GM19239 (cell line): ENCODE results near the gene SLC4A5.
"Not testable (repeated sequence)": the region's sequence is repeated elsewhere in the genome, so short reads cannot be mapped to it uniquely, and the experiment has no call there.

Experiments used
- DNase-seq: peaks from one replicate; pipeline ENCODE4 v3.0.0; 2011; ENCODE audit warnings: low spot score; ENCODE audit not compliant: insufficient read length
- FAIRE-seq: peaks from 2 replicates; lab custom pipeline; 2011; peaks lifted over from hg19 to GRCh38; lab: Jason Lieb, UNC

Gene SLC4A5

DNA sequence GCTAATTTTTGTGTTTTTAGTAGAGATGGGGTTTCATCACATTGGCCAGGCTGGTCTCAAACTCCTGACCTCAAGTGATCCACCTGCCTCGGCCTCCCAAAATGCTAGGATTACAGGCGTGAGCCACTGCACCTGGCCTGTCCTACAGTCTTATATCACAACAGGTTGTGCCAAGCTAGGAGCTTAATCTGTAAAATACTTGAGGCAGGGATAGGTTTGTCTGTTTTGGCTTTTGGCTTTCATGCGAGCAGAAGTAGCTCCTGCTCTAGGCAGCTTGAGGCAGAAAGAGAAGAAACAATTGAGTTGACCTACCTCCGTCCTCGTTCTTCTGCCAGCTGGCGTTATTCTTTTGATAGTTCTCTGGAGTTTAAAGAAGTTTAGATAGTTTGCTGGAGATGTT, 127.4 kb downstream of the SLC4A5 start:
- DNase-seq, FAIRE-seq: not testable (repeated sequence)

DNA sequence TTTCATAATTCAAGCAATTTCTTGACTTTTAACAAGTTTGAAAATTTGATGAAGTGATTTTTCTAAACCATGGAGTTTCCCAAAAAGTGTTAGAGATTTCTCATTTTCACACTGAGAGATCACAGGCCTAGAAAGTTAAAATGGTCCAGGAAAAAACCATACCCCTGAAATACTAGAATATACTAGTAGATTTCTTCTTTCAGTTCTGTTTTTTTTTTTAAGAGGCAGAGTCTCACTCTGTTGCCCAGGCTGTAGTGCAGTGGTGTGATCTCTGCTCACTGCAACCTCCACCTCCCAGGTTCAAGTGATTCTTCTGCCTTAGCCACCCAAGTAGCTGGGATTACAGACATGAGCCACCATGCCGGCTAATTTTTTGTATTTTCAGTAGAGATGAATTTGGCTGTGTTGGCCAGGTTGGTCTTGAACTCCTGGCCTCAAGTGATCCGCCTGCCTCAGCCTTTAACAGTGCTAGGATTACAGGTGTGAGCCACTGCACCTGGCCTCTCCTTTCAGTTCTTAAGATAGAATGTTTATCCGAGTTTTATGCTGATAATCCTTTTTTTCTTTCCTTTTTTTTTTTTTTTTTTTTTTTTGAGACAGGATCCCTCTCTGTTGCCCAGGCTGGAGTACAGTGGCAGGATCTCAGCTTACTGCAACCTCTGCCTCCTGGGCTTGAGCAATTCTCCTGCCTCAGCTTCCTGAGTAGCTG, 130.4 kb downstream of the SLC4A5 start:
- DNase-seq: no peak
- no peak for FAIRE-seq

DNA sequence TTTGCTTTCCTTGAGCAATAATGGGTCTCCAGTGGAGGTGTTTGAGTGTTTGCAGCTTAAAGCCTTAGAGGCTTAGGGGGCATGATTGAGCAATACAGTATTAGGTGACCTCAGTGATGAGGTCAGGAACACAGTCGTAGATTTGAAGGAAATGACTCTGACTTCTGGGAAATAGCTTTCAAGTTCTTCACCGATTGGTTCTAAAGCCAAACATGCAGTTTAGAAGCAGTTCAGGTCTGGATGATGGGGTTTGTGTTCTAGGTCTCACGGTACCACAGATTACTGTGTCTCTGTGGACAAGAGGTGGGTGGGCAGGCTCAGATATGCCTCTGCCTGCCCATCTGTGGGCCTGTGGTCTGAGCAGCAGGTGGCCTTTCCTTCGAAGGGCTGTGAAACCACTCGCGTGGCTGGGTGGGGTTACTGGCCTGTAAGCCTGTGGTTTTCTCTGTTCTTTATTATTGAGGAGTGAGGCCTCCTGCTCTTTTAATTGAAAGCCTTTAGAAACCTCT, 137.0 kb downstream of the SLC4A5 start:
- peak; percentile 91 for FAIRE-seq
- DNase-seq: no peak

DNA sequence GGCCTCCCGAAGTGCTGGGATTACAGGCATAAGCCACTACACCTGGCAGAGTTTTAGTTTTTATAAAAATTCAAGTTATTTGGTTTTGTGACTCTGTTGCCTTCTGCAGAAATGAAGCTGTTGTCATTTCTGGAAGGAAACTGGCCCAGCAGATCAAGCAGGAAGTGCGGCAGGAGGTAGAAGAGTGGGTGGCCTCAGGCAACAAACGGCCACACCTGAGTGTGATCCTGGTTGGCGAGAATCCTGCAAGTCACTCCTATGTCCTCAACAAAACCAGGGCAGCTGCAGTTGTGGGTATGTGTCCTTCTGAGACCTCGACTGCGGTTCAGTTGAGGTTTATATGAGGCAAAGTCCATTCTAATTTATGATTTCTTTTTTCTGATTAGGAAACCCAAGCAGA, 137.6 kb downstream of the SLC4A5 start:
- DNase-seq: no peak

DNA sequence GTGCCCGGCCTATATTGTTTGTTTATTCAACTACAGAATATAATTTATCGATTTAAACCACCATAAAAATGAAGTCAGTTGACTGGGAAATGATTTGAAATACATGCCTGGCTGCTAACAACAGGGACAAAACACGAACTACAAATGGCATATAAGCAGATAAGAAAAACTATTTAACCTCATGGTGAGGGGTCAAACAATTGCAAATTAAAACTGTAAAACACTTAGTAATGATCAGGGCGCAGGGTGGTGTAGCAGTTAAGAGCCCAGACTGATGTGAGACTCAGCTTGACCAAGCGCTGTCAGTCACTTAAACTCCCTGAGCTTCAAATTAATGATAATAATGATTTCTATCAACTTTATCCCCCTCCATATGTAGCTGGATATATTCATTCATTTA, 138.1 kb downstream of the SLC4A5 start:
- FAIRE-seq (no peak), DNase-seq (no peak)

More for the DNA sequence above, 137.6 kb downstream of the SLC4A5 start:
- no peak for FAIRE-seq

DNA sequence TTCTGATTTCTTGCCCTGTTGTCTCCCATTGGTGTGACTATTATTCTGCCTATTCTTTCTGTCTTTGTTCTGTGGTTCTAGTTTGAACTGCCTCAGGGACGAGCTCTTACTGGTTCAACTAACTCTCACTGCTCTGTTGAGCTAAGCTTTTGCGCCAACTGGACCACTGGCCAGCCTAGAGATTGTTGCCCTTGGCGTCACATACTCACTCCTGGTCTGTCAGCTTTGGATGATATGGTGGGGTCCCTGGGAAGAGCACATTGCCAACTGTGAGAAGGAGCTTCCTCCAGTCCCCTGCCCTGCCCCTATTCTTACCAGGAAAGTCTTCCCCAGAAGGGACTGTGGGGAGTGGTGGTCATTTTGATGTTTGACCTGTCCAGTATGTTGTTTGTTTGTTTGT, 138.8 kb downstream of the SLC4A5 start:
- DNase-seq (no peak), FAIRE-seq (no peak)

DNA sequence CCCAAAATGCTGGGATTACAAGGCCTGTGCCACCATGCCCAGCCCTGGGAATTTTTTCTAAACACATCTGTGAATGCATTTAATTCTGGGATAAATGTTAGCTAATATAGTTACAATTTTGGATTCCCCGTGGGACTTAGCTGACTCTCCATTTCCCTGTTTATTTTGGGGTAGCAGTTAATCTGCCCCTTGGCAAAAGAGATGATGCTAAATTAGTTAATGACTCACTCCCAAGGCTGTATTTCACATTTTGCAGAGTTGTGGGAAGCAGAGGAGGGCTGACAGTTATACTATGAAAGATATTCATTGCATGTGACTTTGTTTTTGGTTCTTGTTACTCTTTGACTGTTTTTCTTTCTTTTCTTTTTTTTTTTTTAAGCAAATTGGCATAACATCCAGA, 141.6 kb downstream of the SLC4A5 start:
- DNase-seq: no peak
- no peak for FAIRE-seq

DNA sequence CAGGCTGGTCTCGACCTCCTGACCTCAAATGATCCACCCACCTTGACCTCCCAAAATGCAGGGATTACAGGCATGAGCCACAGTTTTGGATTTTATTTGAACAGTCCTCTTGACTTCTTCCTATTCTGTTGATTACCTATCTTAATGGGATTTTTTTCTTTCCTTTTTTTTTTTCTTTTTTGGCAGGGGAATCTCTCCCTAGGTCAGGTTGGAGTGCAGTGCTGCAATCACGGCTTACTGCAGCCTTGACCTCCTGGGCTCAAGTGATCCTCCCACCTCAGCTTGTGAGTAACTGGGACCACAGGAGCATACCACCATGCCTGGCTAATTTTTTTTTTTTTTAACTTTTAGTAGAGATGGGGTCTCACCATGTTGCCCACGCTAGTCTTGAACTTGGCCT, 142.0 kb downstream of the SLC4A5 start:
- FAIRE-seq (no peak), DNase-seq (no peak)

DNA sequence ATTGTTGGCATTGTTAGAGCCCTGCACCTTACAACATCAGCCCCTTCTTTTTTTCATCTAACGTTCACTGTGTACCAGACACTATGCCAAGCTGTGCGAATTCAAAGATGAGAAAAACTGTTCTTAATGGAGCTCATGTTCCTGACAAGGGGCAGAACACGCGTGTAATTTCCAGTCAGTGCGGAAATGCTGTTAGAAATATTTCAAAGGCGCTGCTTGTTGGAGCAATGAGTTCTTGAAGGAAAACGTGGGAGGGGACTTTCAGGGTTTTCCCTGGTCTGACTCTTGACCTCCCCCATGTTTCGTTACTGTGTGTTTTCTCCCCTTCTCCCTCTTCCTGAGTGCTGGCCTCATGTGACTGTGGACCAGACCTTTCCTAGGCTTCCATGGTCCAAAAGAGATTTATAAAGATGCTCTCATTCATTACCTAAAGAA, 143.3 kb downstream of the SLC4A5 start:
- no peak for DNase-seq
- peak; percentile 52 for FAIRE-seq

DNA sequence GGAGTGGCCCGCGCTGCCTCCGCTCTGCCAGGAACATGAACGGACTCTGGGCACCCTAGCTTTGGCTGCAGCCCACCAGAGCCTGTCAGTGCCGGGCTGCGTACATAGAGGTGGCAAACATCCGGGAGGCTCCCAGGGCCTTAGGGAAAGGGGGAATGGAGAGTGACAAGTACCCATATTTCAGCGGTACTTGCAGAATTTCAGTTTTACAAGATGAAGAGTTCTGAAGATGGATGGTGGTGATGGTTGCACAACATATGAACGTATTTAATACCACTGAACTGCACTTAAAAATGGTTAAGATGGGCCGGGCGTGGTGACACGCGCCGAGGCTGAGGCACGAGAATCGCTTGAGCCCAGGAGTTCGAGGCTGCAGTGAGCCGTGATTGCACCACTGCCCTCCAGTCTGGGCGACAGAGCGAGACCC, 143.9 kb downstream of the SLC4A5 start:
- no peak for DNase-seq
- FAIRE-seq: no peak

DNA sequence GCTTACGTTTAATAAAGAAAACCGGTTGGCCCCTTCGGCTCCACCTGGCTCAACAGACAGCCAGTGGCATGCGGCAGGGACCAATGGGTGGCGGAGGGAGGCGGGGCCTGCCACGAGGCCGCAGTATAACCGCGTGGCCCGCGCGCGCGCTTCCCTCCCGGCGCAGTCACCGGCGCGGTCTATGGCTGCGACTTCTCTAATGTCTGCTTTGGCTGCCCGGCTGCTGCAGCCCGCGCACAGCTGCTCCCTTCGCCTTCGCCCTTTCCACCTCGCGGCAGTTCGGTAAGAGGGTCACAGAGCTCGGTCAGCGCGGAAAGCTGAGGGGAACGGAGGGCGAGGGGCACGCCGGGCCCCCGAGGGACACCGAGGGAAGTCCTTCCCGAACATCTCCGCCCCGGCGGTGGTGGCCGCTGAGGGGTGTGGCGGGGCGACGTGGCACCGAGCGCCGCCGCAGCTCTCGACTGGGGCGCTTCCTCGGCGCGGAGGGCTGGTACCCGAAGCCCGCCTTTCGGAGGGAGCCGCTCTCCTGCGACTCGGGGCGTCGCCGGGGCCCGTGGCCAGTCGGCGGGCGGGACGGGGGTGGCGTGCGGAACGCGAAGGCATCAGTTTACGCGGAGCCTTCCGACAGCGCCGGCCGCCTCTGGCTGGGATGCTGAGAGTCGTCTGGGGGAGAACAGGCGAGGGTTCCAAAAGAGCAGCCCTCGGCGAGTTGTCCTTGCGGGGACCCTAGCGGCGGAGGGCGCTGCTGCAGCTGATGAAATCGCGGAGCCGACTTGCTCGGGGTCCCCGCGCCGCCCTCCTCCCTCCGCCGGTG, 144.5 kb downstream of the SLC4A5 start, which contains the start of gene MTHFD2:
TSS of gene MTHFD2 (plus strand) at position 155 of the 814 bp plus-strand sequence. CDS start at position 182, 27 bp downstream.
- FAIRE-seq: peak; percentile 95
- peak; percentile 86 for DNase-seq

DNA sequence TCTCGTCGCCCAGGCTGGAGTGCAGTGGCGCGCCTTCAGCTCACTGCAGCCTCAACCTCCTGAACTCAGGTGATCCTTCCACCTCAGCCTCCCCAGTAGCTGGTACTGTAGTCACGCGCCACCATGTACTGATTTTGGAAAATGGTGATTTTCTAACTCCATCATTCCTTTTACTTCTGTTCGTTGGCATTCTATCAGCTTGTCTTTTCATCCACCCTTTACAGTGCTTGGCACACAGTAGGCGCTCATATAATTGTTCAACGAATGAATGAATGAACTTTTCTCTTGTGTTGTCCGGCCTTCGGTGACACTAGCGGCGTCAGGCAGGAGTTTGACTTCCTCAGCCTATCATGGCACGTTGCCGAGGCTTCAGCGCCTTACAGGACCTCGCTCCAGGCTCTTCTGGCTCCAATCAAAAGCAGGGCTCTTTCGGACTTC, 145.2 kb downstream of the SLC4A5 start:
- FAIRE-seq (no peak), DNase-seq (no peak)

DNA sequence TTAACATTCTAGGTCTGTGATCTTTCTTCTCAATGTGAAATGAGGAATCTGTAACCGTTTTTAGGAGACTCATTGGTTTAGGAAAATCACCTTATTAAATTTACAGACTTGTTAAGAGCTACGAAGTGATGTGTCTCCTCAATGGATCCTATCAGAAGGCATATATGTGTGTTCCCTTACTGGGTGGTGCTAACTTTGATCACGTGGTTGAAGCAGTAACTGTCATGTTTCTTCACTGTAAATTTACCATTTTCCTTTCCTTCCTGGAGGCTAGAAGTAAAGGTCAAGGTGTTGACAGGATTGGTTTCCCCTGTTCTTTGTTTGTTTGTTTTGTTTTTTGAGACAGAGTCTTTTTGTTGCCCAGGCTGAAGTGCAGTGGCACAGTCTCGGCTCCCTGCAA, 146.2 kb downstream of the SLC4A5 start:
- no peak for DNase-seq
- FAIRE-seq: no peak

DNA sequence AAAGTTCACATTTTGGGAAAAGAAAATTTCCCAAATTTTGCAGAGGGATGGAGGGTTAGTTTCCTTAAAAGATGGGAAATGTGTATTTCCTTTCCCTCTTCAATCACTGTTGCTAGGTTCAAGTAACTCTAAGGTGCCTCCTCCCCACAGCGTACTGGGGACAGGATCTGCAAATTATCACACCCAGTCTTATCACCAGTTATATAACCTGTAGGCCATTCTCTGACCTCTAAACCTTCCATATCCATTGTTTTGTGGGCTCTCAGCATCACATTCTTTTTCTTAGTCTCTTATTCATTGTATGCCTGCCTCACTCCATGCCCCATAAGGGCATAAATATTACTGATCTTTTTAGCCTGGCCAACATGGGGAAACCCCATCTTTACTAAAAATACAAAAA, 148.4 kb downstream of the SLC4A5 start:
- no peak for FAIRE-seq

DNA sequence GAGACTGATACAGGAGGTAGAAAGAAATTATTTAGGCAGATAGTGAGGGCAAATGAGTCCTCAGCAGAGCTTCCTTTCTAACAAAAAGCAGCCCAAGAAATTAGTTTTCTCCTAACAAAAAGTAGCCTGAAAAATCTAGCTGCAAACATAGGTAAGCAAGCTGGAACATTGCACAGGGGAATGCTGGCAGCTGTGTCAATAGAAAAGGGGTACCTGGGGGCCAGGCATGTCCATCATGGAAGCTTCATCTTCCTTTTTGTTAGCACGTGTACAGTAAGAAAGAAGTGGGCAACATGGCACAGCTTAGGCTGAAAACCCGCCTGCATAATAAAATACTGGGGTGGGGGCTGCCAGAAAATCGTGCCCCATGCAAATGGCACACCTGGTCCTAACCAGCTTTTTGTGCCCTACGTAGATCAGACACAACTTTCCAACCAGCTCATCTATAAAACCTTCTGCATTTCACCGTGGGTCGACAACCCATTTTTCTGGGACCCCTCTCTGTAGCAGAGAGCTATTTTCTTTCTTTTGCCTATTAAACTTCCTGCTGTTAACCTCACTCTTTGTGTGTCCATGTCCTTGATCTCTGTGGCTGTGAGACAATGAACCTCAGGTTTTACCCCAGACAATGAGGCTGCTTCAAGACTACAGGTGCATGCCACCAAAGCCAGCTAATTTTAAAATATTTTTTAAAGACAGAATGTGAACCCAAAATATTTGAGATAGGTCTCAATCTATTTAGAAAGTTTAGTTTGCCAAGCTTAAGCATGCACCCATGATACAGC, 151.4 kb downstream of the SLC4A5 start:
- FAIRE-seq (no peak), DNase-seq (no peak)

More for the DNA sequence above, 148.4 kb downstream of the SLC4A5 start:
- no peak for DNase-seq

DNA sequence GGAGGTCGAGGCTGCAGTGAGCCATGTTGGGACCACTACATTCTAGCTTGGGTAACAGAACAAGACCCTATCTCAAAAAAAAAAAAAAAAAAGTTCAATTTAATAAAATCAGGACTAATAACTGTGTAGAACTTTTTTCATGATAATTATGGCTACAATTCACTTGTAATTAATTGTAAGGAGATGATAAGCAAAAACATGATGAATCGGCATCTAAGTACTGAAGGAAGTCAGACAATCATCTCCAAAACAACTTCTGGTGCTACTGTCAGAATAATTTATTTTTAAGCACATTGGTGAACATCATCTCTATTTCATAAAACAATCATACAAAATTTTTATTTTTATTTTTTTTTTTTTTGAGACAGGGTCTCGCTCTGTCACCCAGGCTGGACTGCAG, 154.5 kb downstream of the SLC4A5 start:
- FAIRE-seq (no peak), DNase-seq (no peak)

DNA sequence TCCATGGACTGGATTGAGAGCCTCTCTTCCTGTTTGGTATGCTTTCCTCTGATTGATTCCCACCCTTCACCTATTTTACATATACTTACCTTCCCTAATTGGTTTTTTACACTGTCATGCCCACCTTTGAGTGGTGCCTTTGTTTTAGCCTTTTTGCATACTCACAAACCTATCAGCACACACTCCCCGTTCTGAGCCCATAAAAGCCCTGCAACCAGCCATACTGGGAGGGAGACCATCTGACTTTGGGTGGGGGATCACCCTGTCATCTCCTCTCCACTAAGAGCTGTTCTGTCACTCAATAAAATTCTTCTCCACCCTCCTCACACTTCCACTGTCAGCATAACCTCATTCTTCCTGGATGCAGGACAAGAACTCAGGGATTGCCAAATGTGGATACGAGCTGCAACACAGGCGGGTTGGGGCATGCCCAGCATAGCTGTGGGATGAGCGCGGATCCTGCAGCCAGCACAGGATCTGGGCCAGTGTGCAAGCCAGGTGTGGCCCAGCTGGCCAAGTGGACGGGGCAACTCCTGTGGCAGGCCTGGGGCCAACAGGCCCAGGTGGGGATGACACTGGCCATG, 155.1 kb downstream of the SLC4A5 start:
- FAIRE-seq (no peak), DNase-seq (no peak)

DNA sequence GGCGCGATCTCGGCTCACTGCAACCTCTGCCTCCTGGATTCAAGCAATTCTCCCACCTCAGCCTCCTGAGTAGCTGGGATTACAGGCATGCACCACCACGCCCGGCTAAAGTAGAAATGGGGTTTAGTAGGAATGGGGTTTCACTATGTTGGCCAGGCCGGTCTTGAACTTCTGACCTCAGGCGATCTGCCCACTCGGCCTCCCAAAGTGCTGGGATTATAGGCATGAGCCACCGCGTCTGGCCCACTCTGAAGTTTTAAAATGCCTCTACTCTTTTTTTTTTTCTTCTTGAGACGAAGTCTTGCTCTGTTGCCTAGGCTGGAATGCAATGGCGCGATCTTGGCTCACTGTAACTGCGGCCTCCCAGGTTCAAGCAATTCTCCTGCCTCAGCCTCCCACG, 156.5 kb downstream of the SLC4A5 start:
- not testable (repeated sequence) for FAIRE-seq, DNase-seq

DNA sequence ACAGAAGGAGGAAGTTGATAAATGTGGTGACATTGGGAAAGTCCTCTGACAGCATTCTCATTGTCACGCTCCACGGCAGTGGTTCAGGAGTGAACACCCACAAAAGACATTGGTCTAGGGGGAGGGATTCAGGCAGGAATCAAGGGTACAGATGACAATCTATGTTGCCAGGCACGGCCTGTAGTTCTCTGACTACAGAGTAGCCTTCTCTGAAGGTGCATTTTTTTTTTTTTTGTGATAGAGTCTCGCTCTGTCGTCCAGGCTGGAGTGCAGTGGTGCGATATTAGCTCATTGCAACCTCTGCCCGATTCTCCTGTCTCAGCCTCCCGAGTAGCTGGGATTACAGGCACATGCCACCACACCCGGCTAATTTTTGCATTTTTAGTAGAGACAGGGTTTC, 157.2 kb downstream of the SLC4A5 start:
- peak; percentile 88 for FAIRE-seq

DNA sequence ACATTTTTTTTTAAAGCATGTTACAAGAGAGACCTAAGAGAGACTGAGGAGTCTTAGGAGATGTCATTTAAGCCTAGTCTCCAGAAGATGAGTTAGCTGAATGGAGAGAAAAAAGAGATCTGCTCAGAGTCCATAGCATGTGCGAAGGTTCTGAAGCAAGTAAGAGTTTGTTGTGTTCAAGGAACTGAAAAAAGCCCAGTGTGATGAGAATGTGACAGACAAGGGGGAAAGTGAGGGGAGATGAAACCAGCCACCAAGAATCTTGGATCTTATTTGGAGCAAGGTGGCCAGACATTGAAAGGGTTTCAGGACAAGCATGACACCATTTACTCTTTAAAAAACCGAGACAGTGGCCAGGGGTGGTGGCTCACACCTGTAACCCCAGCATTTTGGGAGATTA, 159.3 kb downstream of the SLC4A5 start:
- no peak for DNase-seq
- peak; percentile 33 for FAIRE-seq

More for the DNA sequence above, 157.2 kb downstream of the SLC4A5 start:
- no peak for DNase-seq
